ENCODE data around the gene MICAL2.

MICAL2 gene

GRCh38 chr11:12232817-12233601 lies 122.6 kb downstream of the MICAL2 start:
- peak; percentile 83 for DNase-seq (ENCODE audit: low spot score)

- no peak for DNase-seq (ENCODE audit: low spot score)
Measured at GRCh38 chr11:12233602-12233925, 123.2 kb downstream of the MICAL2 start.

- DNase-seq (ENCODE audit: low spot score), result no peak
Measured at GRCh38 chr11:12234221-12234620, 123.8 kb downstream of the MICAL2 start.

GRCh38 chr11:12235080-12235479 lies 124.7 kb downstream of the MICAL2 start:
- DNase-seq (ENCODE audit: low spot score), result no peak

GRCh38 chr11:12235553-12235946 lies 125.2 kb downstream of the MICAL2 start:
- DNase-seq (ENCODE audit: low spot score), result no peak

- DNase-seq (ENCODE audit: low spot score), result peak; percentile 73
Measured at GRCh38 chr11:12235947-12236743, 125.8 kb downstream of the MICAL2 start.

GRCh38 chr11:12236744-12237101 lies 126.3 kb downstream of the MICAL2 start:
- DNase-seq (ENCODE audit: low spot score), result no peak

- DNase-seq (ENCODE audit: low spot score), result no peak
Measured at GRCh38 chr11:12237381-12237784, 127.0 kb downstream of the MICAL2 start.

- DNase-seq (ENCODE audit: low spot score), result no peak
Measured at GRCh38 chr11:12238420-12238819, 128.0 kb downstream of the MICAL2 start.

GRCh38 chr11:12239396-12239795 lies 129.0 kb downstream of the MICAL2 start:
- DNase-seq (ENCODE audit: low spot score), result no peak

GRCh38 chr11:12239804-12240371 lies 129.5 kb downstream of the MICAL2 start:
- DNase-seq (ENCODE audit: low spot score), result no peak

- DNase-seq (ENCODE audit: low spot score), result no peak
Measured at GRCh38 chr11:12240677-12241076, 130.3 kb downstream of the MICAL2 start.

- no peak for DNase-seq (ENCODE audit: low spot score)
Measured at GRCh38 chr11:12241401-12241800, 131.0 kb downstream of the MICAL2 start.

GRCh38 chr11:12241971-12242672 lies 131.7 kb downstream of the MICAL2 start:
- no peak for DNase-seq (ENCODE audit: low spot score)

- DNase-seq (ENCODE audit: low spot score), result no peak
Measured at GRCh38 chr11:12242966-12243365, 132.6 kb downstream of the MICAL2 start.

- no peak for DNase-seq (ENCODE audit: low spot score)
Measured at GRCh38 chr11:12243486-12243885, 133.1 kb downstream of the MICAL2 start.

GRCh38 chr11:12243911-12244550 lies 133.6 kb downstream of the MICAL2 start:
- DNase-seq (ENCODE audit: low spot score), result no peak

- no peak for DNase-seq (ENCODE audit: low spot score)
Measured at GRCh38 chr11:12245091-12245490, 134.7 kb downstream of the MICAL2 start.

GRCh38 chr11:12245549-12246016 lies 135.2 kb downstream of the MICAL2 start:
- DNase-seq (ENCODE audit: low spot score), result no peak

- DNase-seq (ENCODE audit: low spot score), result no peak
Measured at GRCh38 chr11:12246147-12246546, 135.8 kb downstream of the MICAL2 start.

GRCh38 chr11:12246989-12247388 lies 136.6 kb downstream of the MICAL2 start:
- no peak for DNase-seq (ENCODE audit: low spot score)
